ENCODE data around the gene EHF. TPM values are rescaled to one million over a fixed set of nuclear protein-coding genes. Genes with fewer than 3 reads are reported as not detected.

The EHF gene
- total and polyA plus RNA-seq, 9 of the 15 experiments (the other 6 are each of a cell fraction or from before 2014, with no cell fraction given) = 0.04 to 0.54 (median 0.37) TPM

DNA sequence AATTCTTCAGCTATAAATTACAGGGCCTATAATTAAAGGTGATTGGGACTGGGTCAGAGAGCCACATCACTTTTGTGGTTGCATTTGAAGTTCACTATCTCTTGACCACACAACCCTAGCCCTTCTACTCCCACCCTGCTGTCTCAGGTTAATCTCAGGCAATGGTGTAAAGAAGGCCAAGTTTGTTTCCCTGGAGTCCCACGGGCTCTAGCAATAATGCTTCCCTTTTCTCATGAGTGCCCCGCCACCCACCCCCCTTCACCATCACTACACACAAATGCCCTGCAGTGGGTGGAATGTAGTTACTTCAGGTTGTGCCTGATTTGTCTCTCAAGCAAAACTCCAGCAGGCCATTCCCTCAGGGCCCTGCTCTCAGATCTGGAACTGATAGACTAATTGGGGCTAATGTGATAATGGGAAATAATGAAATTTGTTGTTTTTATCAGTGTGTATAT is 1.8 kb upstream of the EHF start (continued):
- TF ChIP-seq, protein P1, sequence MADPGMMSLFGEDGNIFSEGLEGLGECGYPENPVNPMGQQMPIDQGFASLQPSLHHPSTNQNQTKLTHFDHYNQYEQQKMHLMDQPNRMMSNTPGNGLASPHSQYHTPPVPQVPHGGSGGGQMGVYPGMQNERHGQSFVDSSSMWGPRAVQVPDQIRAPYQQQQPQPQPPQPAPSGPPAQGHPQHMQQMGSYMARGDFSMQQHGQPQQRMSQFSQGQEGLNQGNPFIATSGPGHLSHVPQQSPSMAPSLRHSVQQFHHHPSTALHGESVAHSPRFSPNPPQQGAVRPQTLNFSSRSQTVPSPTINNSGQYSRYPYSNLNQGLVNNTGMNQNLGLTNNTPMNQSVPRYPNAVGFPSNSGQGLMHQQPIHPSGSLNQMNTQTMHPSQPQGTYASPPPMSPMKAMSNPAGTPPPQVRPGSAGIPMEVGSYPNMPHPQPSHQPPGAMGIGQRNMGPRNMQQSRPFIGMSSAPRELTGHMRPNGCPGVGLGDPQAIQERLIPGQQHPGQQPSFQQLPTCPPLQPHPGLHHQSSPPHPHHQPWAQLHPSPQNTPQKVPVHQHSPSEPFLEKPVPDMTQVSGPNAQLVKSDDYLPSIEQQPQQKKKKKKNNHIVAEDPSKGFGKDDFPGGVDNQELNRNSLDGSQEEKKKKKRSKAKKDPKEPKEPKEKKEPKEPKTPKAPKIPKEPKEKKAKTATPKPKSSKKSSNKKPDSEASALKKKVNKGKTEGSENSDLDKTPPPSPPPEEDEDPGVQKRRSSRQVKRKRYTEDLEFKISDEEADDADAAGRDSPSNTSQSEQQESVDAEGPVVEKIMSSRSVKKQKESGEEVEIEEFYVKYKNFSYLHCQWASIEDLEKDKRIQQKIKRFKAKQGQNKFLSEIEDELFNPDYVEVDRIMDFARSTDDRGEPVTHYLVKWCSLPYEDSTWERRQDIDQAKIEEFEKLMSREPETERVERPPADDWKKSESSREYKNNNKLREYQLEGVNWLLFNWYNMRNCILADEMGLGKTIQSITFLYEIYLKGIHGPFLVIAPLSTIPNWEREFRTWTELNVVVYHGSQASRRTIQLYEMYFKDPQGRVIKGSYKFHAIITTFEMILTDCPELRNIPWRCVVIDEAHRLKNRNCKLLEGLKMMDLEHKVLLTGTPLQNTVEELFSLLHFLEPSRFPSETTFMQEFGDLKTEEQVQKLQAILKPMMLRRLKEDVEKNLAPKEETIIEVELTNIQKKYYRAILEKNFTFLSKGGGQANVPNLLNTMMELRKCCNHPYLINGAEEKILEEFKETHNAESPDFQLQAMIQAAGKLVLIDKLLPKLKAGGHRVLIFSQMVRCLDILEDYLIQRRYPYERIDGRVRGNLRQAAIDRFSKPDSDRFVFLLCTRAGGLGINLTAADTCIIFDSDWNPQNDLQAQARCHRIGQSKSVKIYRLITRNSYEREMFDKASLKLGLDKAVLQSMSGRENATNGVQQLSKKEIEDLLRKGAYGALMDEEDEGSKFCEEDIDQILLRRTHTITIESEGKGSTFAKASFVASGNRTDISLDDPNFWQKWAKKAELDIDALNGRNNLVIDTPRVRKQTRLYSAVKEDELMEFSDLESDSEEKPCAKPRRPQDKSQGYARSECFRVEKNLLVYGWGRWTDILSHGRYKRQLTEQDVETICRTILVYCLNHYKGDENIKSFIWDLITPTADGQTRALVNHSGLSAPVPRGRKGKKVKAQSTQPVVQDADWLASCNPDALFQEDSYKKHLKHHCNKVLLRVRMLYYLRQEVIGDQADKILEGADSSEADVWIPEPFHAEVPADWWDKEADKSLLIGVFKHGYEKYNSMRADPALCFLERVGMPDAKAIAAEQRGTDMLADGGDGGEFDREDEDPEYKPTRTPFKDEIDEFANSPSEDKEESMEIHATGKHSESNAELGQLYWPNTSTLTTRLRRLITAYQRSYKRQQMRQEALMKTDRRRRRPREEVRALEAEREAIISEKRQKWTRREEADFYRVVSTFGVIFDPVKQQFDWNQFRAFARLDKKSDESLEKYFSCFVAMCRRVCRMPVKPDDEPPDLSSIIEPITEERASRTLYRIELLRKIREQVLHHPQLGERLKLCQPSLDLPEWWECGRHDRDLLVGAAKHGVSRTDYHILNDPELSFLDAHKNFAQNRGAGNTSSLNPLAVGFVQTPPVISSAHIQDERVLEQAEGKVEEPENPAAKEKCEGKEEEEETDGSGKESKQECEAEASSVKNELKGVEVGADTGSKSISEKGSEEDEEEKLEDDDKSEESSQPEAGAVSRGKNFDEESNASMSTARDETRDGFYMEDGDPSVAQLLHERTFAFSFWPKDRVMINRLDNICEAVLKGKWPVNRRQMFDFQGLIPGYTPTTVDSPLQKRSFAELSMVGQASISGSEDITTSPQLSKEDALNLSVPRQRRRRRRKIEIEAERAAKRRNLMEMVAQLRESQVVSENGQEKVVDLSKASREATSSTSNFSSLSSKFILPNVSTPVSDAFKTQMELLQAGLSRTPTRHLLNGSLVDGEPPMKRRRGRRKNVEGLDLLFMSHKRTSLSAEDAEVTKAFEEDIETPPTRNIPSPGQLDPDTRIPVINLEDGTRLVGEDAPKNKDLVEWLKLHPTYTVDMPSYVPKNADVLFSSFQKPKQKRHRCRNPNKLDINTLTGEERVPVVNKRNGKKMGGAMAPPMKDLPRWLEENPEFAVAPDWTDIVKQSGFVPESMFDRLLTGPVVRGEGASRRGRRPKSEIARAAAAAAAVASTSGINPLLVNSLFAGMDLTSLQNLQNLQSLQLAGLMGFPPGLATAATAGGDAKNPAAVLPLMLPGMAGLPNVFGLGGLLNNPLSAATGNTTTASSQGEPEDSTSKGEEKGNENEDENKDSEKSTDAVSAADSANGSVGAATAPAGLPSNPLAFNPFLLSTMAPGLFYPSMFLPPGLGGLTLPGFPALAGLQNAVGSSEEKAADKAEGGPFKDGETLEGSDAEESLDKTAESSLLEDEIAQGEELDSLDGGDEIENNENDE (IDR thresholded peaks at IDR 0.05; ENCODE audit: low read depth, low read length) = no peak
- peak; percentile 72 for TF ChIP-seq RNF2 (IDR thresholded peaks at IDR 0.05)
- TF ChIP-seq ZNF717 (CRISPR knock-in tag; IDR thresholded peaks at IDR 0.05) = no peak
- TF ChIP-seq, protein P2, sequence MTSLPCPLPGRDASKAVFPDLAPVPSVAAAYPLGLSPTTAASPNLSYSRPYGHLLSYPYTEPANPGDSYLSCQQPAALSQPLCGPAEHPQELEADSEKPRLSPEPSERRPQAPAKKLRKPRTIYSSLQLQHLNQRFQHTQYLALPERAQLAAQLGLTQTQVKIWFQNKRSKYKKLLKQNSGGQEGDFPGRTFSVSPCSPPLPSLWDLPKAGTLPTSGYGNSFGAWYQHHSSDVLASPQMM (CRISPR knock-in tag; IDR thresholded peaks at IDR 0.05) = no peak
- TF ChIP-seq, protein P3, sequence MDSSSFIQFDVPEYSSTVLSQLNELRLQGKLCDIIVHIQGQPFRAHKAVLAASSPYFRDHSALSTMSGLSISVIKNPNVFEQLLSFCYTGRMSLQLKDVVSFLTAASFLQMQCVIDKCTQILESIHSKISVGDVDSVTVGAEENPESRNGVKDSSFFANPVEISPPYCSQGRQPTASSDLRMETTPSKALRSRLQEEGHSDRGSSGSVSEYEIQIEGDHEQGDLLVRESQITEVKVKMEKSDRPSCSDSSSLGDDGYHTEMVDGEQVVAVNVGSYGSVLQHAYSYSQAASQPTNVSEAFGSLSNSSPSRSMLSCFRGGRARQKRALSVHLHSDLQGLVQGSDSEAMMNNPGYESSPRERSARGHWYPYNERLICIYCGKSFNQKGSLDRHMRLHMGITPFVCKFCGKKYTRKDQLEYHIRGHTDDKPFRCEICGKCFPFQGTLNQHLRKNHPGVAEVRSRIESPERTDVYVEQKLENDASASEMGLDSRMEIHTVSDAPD (CRISPR knock-in tag; IDR thresholded peaks at IDR 0.05) = no peak
- no peak for TF ChIP-seq FIP1L1 (IDR thresholded peaks at IDR 0.05; ENCODE audit: low read depth, low read length, poor library complexity, severe bottlenecking)
- no peak for TF ChIP-seq HNRNPLL (IDR thresholded peaks at IDR 0.05; ENCODE audit: low read depth, low read length, poor library complexity, severe bottlenecking)
- TF ChIP-seq, protein P4, sequence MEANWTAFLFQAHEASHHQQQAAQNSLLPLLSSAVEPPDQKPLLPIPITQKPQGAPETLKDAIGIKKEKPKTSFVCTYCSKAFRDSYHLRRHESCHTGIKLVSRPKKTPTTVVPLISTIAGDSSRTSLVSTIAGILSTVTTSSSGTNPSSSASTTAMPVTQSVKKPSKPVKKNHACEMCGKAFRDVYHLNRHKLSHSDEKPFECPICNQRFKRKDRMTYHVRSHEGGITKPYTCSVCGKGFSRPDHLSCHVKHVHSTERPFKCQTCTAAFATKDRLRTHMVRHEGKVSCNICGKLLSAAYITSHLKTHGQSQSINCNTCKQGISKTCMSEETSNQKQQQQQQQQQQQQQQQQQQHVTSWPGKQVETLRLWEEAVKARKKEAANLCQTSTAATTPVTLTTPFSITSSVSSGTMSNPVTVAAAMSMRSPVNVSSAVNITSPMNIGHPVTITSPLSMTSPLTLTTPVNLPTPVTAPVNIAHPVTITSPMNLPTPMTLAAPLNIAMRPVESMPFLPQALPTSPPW (CRISPR knock-in tag; IDR thresholded peaks at IDR 0.05) = peak; percentile 51; the same call in 1 of the 2 replicates
- TF ChIP-seq SMARCE1 (IDR thresholded peaks at IDR 0.05) = peak; percentile 84
- no peak for TF ChIP-seq ZNF444 (CRISPR knock-in tag; IDR thresholded peaks at IDR 0.05)

All from K562 (cell line).